ENCODE data around the gene ELAVL2.

ELAVL2 gene

DNA sequence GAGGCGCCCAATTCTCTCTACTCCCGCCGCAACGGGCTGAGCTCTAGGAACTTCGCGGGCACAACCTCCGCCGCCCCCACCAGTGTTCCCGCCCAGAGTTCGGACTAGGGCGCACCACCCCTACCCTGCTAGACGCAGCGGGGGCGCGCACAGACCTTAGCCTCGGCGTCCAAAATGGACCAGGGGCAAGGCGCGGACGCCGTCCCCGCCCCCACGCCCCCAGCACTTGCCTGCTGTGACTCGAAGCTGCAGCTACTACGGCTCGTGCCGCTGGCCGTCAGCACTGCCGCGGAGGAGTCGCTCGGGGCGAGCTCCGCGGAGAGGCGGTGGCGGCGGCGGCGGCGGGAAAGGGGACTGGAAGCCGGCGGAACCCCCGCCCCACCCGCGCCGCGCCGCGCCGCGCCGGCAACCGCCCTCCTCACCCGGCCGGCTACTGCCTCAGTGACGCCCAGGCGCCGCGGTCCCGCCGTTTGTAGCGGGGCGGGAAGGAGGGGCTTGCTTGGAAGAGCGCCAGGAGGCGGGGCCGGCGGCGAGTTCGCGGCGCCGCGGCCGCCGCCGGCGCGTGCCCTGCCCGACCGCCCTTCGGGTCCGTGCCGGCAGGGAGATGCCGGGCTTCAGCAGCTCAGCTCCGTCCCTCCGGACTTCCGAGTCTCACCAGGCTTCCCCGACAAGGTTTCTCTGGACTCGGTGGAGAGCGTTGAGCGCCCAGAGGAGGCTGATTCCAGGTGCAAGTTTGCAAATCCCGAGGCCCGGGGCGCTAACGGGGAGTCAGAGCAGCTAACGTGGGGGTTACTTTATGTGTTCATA, 4.5 kb downstream of the ELAVL2 start:
- DNase-seq: no peak

DNA sequence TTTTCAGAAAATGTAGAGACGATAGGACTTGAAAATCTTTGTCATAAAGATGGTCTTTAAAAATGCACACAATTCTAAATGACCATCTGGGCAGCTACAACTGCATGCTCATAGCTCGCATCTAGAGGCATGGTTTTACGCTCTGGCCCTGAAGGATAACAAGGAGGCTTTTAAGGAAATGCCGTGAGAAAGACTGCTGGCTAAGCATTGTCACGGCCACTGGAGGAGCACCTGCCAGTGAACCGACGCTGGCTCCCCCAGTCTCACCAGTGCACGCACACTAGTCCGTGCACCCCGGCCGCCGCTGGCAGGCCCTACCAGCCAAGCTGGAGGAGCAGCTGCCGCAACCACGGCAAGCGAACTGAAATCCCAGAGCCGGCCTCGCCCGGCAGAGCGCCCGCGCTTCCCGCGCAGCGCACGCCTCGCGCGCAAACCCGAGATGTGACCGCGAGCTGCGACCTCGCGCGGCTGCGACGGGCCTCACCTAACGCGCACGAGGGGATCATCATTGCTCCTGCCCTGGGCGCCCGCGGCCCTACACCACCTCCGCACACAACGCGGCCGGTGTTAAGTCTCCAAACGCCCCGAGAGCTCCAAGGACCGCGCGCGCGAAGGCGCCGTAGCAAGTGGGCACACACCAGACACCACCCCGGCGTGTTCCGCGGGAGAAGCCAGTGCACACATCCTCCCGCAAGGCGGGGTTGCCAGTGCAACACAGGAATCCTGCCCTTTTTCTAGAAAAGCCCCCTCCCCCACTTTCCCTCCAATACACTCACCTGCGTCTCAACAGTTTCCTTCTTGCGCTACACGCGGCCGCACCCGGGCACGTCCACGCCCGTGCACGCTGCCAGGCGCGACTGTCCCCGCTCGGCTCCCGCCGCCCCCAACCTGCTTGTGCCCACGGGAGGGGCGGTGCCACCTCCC, 5.3 kb downstream of the ELAVL2 start:
- DNase-seq: no peak

DNA sequence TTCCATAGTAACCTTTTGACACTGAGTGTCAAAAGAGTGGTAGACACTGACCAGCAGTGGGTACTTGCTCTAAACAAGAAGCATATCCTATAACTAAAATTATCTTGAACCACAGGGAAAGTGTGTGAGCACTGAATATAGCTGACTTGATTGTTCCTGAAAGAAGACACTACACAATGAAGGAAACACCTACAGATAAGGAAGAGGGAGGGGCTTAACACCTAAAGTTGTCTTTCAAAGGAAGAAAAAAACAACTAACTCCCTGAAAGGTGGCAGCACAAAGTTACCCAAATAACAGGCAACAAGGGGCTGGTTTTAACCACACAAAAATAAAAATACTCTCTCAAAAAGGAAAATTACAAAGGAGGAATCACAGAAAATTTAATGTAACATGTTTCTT, 6.6 kb downstream of the ELAVL2 start:
- DNase-seq: no peak

DNA sequence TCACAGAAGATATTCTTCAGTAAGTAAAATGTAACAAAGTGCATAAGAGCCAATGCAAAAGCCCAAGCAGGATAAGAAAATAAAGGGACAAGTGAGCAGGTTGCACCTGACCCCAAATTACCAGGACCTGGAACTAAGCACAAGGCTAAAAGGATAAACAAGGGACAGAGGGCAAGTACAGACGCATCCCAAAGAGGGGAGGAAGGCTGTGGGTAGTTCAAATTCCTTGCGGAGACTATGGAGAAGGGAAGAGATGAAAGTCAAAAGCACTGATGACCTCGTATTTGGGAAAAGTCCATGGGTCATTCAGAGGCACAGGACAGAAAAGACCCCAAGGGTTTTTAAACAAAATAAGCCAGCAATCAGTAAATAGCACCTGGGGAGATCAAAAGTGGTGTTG, 11.8 kb downstream of the ELAVL2 start:
- no peak for DNase-seq

DNA sequence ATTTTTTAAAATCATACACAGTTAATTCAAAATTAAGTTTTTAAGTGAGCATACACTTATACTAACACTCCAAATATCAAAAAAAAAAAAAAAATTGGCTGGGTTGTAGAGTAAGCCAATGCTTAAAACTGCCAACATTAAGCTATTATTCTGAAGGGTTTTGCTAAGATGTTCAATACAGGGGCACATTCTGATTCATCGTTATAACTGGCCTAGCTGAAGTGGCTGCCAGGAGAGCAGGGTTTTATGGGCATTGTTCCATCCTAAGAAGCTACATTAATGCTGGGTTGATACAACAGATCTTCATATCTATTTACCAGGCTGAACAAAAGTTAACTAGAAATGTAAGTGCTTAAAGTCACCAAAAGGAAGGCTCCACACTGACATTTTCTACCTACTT, 13.4 kb downstream of the ELAVL2 start:
- DNase-seq: no peak

DNA sequence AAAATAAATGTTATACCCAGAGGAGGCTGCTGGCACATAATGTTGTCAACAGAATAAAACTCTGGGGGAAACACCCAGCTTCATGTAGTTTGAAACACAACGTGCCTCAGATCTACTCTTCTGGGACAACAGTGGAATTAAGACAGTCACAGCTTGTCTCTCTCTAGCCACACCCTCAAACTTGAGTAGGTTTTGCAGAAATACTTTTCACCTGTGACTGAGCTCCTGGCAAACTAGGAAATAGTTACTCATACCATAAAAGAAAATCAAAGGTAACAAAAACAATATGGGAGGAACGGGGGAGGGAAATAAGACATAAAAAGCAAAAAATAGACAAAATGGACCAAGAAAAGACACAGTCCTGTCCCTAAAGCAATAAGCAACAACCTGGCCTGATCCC, 14.4 kb downstream of the ELAVL2 start:
- no peak for DNase-seq

DNA sequence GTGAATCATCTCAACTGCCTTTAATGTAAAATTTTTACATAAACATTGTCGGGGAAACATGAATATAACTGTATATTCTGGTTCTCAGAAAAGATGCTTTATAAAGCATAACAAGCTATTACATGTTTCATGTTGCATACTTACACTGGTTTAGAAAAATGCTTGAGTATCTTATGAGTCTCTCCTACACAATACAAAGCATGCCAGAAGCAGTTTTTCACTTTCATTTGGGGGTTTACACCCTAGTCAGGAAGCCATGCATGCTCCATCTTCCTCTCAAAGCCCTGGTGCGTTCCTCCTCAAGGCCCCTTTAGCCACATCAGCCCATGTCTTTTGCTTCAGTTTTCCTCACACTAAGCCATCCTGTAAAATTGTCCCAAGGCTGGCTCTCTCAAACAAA, 22.8 kb downstream of the ELAVL2 start:
- no peak for DNase-seq

DNA sequence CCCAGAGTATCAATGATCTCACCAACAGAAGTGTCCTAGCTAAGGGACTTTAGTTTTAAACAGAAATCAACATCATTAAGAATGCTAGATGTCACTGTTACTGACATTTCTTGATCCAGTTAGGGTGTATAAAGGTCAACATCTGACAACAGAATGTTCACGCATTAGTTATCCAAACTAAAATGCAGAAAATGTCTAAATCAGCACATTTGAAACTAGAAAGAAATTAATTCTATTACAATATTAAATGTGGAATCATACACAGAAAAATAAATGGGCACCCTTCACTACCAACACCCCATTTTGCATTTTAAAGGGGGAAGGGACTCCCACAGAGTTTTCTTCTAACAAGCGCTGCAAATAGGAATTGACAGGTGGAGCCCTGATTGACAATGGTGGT, 24.5 kb downstream of the ELAVL2 start:
- no peak for DNase-seq

DNA sequence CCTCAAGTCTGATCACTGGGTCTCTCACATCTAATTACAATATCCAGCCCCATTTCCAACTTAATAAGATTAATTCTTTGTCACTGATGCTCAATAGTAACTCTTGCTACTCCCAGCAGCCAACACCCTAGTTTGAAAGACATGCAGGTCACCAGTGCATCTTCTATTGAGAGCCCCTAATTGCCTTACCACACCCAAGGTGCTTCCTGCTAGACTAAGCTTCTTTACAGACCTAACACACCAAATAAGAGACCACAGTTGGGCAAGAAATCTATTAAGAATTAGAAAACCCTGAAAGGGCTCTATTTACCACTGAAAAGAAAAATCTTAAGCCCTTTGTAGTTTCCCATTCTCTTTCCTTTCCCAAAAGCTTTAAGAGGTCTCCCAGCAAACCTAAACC, 26.5 kb downstream of the ELAVL2 start:
- no peak for DNase-seq

DNA sequence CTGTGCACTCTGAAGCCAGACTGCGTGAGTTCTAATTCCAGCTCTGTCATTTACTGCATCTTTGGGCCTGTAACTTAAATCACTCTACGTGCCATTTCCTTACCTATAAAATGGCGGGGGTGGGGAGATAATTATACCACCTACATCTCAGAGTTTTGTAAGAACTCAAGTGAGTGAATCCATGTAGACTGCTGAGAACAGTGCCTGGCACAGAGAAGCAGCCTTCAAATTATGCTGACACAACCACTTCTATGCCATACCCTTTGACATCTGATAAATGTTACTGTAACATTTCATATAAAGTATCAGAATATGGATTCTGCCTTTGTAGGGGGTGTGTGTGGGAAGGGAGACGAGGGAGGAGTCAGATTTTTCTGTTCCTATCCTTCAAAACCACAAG, 27.7 kb downstream of the ELAVL2 start:
- no peak for DNase-seq

DNA sequence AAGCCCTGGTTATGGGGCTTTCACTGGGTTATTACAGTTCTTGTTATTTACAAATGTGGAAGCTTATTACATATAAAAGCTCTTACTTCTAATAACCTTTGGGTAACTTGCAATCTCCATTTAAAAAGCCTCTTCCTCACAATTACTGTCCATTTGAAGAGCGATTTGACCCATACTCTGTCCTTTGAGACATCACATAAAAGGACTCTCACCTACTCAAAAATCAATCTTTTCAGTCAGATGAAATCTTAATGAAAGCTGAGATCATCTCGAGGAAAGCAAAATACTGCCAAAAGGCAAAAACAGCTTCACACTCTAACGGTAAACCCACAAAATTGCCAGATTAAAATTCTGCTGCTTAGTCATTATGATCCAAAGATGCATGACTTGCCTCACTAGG, 29.8 kb downstream of the ELAVL2 start:
- DNase-seq: no peak

DNA sequence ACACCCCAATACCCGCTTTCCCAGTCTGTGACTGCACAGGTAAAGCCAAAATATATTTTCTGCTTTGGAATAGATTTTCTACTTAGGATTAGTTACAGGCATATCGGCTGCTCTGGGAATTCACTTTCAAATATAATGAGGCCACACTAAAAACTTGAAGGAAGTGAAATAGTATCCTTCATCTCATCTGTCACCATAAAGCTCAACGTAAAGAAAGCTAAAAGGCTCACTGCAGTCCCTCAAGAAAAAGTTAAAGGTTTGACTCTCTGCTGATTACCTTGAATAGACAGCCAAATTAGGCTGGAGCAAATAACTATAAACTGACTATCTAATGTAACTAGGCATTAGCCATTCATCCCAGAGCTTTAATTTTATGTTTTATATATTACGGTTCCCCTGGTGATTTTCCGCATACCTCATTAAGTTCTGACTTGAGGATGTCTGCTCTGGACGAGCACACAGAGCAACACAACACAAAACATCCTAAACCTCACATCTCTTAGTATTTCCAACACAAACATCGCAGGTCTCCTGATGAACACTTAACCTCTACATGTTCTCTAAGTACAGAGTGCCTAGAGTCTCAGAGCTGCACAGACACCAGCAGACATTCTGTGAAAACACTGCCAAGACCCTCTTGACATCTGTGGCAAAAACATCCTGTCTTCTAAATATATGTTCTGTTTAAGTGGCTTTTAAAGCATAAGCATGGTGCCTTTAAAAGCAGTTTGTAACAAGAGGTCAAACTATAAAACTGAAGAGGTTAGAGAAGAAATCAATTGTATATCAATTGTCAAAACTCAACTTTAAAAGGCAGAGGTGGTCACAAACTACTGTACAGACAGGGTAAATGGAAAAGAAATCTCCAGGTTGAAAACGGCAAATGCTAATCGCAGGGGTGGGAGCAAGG, 35.4 kb downstream of the ELAVL2 start:
- no peak for DNase-seq

DNA sequence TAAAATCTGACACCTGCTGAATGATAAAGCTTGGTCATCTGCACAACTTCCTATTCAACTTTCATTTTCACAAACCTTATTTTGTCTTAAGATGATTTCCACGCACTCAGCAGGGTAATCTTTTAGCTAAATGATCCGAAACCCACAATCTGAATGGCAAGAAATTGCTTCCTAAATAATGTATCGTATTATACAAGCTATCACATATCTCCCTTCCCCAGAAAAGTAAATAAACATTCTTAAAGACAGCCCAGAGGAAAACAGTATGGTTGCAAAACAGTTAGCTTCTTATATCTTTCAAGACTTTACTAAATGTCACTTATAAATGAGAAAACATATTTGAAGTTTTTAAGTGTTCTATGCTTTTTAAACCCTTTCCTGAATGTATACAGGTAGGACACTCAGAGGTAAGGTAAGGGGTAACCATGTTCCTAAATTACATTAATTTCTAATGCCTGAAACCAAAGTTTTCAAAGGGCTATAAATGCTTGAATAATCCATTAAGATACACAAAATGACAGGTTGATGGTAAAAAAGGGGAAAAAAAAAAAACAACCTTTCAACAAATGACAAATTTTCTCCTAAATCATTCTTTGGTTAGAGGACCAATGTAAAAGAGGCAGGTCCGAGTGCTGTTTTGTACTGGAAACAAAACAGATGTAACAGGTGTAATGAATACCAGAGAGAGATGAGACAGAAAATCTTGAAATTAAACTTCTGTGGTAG, 36.3 kb downstream of the ELAVL2 start:
- no peak for DNase-seq

DNA sequence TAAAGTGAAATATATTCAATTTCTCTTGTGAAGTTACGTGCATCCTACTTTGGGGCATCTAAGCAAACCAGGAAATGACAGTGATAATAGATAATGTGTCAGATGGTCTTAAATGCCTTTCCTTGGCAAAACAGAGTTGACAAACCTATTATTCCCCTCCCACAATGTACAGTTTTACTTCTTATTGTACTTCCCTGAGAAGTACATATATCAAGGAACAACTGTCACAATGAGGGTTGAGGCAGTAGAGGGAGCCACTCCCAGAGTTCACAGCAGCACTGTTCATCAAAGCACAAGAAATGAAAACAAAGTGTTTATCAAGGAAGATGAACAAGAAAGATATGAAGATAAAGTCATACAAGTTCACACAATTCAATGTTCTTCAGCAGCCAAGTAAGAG, 41.1 kb downstream of the ELAVL2 start:
- no peak for DNase-seq

DNA sequence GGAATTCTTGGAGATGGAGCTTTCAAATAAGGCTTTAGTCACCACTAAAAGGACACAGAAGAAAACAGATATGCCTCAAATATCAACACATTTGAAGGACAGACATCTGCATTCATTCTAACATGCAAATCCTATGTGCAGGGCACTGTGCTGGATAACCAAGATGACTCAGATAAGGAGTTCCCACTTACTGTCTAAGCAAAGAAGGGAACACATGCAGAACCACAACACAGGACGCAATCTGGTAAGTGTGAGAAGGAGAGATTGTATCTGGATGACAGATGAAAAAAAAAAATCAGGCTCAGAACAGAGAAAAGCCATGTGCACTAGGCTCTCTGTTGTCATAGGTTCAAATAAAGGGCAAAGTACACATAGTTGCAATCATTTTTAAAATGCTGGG, 42.5 kb downstream of the ELAVL2 start:
- DNase-seq: no peak

DNA sequence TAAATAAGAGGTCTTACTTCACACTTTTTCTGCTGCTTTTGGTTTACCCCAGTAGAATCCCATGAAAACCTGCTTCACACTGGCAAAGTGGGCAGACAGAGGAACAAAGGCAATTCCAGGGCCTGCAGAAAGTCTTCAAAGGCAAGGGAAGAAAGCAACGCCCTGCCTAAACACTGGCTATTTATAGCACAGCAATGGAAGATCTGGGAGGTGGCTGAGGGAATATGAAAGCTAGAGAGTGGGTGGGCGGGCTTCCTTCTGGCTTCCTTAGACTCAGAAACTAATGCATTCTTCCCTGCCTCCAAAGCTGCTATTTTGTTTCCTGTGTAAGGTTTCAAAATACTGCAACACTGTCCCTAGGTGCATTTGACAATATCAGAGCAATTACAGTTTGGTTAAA, 46.8 kb downstream of the ELAVL2 start:
- DNase-seq: no peak

DNA sequence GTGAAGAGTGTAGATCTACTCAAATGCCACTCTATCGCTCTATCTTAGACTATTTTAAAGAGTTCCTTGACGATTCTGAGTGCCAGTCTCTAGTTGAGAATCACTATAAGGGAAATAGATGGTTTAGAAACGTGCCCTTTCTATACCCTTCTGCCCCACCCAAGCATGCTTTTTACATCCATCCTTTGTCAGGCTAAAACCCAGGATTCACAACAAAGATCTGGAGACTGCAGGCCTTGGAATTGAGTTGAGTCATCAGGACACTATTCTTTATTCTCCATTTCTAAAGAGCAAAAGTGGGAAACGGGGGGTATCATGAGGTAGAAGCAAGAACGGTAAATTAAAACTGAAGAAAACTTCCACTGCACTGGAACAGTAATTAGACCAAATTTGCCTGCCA, 48.7 kb downstream of the ELAVL2 start:
- DNase-seq: no peak

DNA sequence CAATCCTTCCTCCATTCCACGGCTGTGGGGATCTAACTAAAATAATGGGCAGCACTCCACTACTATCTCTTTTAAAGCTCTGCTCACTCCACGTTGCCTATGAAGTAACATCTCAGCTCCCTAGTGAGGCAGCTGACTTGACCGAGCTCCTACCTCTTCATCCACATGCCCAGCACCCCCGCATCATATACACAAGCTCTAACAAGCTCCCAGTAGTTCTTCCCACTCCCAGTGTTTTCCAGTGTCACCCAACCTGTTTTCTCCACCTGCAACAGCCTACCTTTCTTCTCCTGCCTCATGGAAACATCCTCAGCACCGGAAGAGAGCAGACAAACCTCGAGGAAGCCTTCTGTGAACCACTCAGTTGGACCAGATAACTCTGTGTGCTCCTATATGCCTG, 50.5 kb downstream of the ELAVL2 start:
- DNase-seq: no peak

DNA sequence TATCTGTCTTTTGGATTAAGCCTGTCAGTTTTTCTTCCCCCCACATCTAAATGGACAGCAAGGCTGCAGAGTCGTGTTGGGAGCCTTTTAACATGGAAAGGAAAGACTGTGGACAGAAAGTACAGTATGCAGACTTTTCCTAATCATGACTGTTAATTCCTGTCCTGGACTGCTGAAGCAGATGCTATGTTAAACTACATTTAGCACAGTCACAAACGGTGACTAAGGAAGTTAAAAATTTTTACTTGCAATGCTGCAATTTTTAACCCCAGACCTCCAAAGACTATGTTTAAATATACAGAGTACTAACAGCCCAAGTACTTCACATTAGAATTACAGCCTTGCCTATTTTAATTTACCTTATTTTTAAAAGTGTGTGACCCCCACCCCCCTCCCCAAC, 51.8 kb downstream of the ELAVL2 start:
- DNase-seq: no peak

DNA sequence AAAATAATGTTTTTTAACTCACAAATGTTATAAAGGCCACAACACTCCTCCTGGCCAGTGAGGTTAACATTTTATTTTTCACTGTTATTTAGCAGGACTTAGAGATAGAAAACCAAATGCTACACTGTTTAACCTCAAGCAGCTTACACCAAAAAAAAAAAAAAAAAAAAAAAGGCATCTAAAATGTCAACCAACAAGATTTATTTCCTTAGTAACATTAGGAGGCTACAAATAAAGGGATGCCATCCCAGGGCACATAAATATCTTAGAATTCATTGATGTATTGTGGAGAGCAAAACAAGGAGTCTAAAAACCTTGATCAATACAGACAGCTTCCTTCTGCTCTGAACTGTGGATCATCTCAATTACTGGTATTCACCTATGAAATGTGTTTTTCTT, 53.7 kb downstream of the ELAVL2 start:
- no peak for DNase-seq

DNA sequence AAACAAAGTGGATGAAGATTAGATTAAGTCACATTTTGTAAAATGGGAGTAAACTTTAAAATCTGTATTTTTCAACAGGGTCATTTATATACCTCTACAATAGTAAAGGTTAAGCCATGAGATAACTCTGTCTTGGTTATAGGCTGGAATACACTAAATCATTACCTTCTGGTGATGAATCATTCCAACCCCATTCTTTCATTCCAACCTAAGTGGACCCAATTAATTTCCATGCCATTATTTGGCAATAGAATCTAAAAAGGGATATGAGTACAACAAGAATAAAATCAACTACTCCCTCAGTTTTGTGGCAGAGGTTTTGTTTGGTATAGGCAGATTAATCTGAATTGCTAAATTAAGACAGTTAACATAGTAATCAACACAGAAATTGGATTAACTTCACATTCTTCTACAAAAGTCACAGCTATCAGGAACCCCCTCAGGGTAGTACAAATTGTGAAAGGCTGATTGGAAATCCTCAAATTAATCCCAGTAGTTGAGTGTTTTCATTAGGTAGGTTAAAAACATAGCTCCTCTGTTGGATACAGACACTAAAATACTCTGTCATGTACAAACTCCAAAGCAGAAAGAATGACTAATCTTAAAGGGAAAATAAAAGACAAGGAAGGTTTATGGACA, 54.2 kb downstream of the ELAVL2 start:
- no peak for DNase-seq

Measured in NCI-H1694 treated with DMSO at 0.1 percent for 48 hours (cell line).